Gastroesophageal sphincter (tissue), 3 donors: ENCODE measurements around the gene BBOF1.

Experiments
- EP300 ChIP-seq: sonication (generic); formaldehyde crosslinking; IDR thresholded peaks from one replicate; pipeline ENCODE4 v1.6.1; 2017; ENCODE audit warnings: antibody characterized with exemption, mild to moderate bottlenecking
- POLR2A ChIP-seq, 2 donors: fragments of 450-650 bp; IDR thresholded peaks; one replicate each; pipeline ENCODE4 v1.6.1; 2017; ENCODE audit warnings: antibody characterized with exemption in 2 of 2, mild to moderate bottlenecking in 2 of 2, moderate library complexity in 1 of 2
- TF ChIP-seq, protein P1 (sequence below), 4 experiments: fragments of 200-600 bp in 2 of 4; fragments of 450-650 bp in 2 of 4; sonication (generic) in 1 of 4; IDR thresholded peaks; one replicate each; pipeline ENCODE4 v1.5.1; 2017 to 2019; ENCODE audit warnings: antibody characterized with exemption in 4 of 4, mild to moderate bottlenecking in 2 of 4, moderate library complexity in 2 of 4

DNA sequence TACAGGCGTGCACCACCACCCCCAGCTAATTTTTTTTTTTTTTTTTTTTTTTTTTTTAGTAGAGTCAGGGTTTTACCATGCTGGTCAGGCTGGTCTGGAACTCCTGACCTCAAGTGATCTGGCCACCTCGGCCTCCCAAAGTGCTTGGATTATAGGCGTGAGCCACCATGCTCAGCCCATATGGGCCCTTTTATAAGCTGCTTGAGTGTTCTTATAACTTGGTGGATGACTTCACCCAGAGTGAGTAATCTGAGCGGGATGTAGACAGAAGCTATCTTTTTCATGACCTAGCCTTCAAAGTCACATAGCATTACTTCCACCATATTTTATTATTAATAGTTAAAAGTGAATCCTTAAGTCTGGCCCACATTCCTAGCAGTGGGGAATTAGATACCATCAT, 16.4 kb downstream of the BBOF1 start:
- no peak for TF ChIP-seq POLR2A (IDR thresholded peaks at IDR 0.05)
- TF ChIP-seq EP300: no peak
- TF ChIP-seq, protein P1, sequence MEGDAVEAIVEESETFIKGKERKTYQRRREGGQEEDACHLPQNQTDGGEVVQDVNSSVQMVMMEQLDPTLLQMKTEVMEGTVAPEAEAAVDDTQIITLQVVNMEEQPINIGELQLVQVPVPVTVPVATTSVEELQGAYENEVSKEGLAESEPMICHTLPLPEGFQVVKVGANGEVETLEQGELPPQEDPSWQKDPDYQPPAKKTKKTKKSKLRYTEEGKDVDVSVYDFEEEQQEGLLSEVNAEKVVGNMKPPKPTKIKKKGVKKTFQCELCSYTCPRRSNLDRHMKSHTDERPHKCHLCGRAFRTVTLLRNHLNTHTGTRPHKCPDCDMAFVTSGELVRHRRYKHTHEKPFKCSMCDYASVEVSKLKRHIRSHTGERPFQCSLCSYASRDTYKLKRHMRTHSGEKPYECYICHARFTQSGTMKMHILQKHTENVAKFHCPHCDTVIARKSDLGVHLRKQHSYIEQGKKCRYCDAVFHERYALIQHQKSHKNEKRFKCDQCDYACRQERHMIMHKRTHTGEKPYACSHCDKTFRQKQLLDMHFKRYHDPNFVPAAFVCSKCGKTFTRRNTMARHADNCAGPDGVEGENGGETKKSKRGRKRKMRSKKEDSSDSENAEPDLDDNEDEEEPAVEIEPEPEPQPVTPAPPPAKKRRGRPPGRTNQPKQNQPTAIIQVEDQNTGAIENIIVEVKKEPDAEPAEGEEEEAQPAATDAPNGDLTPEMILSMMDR (IDR thresholded peaks at IDR 0.05): no peak
